Esophagus squamous epithelium (tissue), 5 donors: ENCODE measurements around the gene RNU6-9. TPM values are rescaled to one million over a fixed set of nuclear protein-coding genes. Genes with fewer than 3 reads are reported as not detected.

ENCODE experiments used
- DNase-seq: peaks from one replicate; lab custom pipeline; 2025; lab: John Stamatoyannopoulos, UW
- H3K27ac ChIP-seq, 4 donors: fragments of 200-600 bp; sonication (generic); one replicate each; pipeline ENCODE4 v1.5.1; 2016 to 2019; ENCODE audit warnings: mild to moderate bottlenecking in 1 of 4
- H3K27me3 ChIP-seq, 4 donors: fragments of 200-600 bp; sonication (generic); 1 replicate in 3 of 4; 2 replicates in 1 of 4; pipeline versions ENCODE4 v1.5.1 to v1.6.0; 2017 to 2021; ENCODE audit warnings: antibody characterized with exemption in 1 of 4
- H3K36me3 ChIP-seq, 3 donors: fragments of 200-600 bp; sonication (generic); one replicate each; pipeline ENCODE4 v1.5.1; 2016 to 2019
- H3K4me1 ChIP-seq, 3 donors: fragments of 200-600 bp; sonication (generic); one replicate each; pipeline ENCODE4 v1.5.1; 2017 to 2019
- H3K4me3 ChIP-seq, 4 donors: fragments of 200-600 bp; sonication (generic); 1 replicate in 3 of 4; 2 replicates in 1 of 4; pipeline ENCODE4 v1.5.1; 2016 to 2019; ENCODE audit warnings: mild to moderate bottlenecking in 2 of 4, moderate library complexity in 1 of 4
- H3K9me3 ChIP-seq, 3 donors: fragments of 200-600 bp; sonication (generic); one replicate each; pipeline ENCODE4 v1.5.1; 2016 to 2019
- POLR2A ChIP-seq, 4 donors: fragments of 450-650 bp; IDR thresholded peaks; one replicate each; pipeline ENCODE4 v1.6.1; 2017; ENCODE audit warnings: antibody characterized with exemption in 4 of 4, mild to moderate bottlenecking in 4 of 4, moderate library complexity in 3 of 4
- WGBS, 2 donors: methylation state at CpG; one replicate each; pipeline ENCODE4 v1.1.5; 2018; 5-methylcytosine and 5-hydroxymethylcytosine counted together
- intact Hi-C: fragments of 100-400 bp; cut with DNase I; formaldehyde crosslinking; loops from one replicate; pipeline ENCODE4 v1.15.0; 2022
- small RNA-seq, 4 donors: library from RNA; depleted of rRNA; stranded (forward); fragments of <200 nt; gene quantifications; one replicate each; pipeline ENCODE3, GENCODE V24; 2016
- total RNA-seq, 4 donors: library from RNA; depleted of rRNA; stranded (reverse); fragments of >200 nt; gene quantifications; one replicate each; pipeline ENCODE4 v1.1.0, GENCODE V29; 2016
- TF ChIP-seq, protein P1 (sequence below), 6 experiments: fragments of 450-650 bp in 4 of 6; fragments of 200-600 bp in 2 of 6; sonication (generic) in 2 of 6; IDR thresholded peaks; one replicate each; pipeline ENCODE4 v1.5.1; 2016 to 2019; ENCODE audit warnings: antibody characterized with exemption in 6 of 6, mild to moderate bottlenecking in 4 of 6, moderate library complexity in 4 of 6
- donor health status: DM: yes; HTN: yes; CAD: no.

The RNU6-9 gene
- total RNA-seq, 4 donors from 2014 or later, result not detected

GRCh38 chr19:939922-940321, 46.6 kb downstream of the RNU6-9 start:
- intact Hi-C loops, result no loop called here
- H3K4me3 ChIP-seq, result no peak overlapping the region
- 95 to 100% methylated on average over 2 to 3 of the region's 7 CpGs for WGBS, 2 donors
- peak overlapping the region in 2 of 4 donors; percentile 77 to 88 for H3K27ac ChIP-seq
- H3K4me1 ChIP-seq, result peaks cover 16 to 57% (median 21%) of the 10 kb centered on the region in 3 donors
- no peaks in the 10 kb centered on the region for H3K27me3 ChIP-seq
- H3K9me3 ChIP-seq, result no peaks in the 10 kb centered on the region
- peaks cover 0 to 15% (median 0%) of the 10 kb centered on the region in 3 donors for H3K36me3 ChIP-seq
- no peak for DNase-seq
- TF ChIP-seq, protein P1, sequence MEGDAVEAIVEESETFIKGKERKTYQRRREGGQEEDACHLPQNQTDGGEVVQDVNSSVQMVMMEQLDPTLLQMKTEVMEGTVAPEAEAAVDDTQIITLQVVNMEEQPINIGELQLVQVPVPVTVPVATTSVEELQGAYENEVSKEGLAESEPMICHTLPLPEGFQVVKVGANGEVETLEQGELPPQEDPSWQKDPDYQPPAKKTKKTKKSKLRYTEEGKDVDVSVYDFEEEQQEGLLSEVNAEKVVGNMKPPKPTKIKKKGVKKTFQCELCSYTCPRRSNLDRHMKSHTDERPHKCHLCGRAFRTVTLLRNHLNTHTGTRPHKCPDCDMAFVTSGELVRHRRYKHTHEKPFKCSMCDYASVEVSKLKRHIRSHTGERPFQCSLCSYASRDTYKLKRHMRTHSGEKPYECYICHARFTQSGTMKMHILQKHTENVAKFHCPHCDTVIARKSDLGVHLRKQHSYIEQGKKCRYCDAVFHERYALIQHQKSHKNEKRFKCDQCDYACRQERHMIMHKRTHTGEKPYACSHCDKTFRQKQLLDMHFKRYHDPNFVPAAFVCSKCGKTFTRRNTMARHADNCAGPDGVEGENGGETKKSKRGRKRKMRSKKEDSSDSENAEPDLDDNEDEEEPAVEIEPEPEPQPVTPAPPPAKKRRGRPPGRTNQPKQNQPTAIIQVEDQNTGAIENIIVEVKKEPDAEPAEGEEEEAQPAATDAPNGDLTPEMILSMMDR (IDR thresholded peaks at IDR 0.05), result no peak
- TF ChIP-seq POLR2A (IDR thresholded peaks at IDR 0.05), result no peak

- peaks cover 11 to 51% (median 15%) of the 10 kb centered on the region in 3 donors for H3K4me1 ChIP-seq
- WGBS, 2 donors, result 16 to 25% methylated on average over 2 to 16 of the region's 64 CpGs
- H3K4me3 ChIP-seq, result peak overlapping the region; percentile 24 to 63 (median 42)
- H3K9me3 ChIP-seq, result no peaks in the 10 kb centered on the region
- peak overlapping the region; percentile 77 to 90 (median 84) for H3K27ac ChIP-seq
- intact Hi-C loops, result no loop called here
- H3K27me3 ChIP-seq, result no peaks in the 10 kb centered on the region
- no peak for DNase-seq
- TF ChIP-seq, protein P1 (IDR thresholded peaks at IDR 0.05), result peak in 1 of 6 experiments; percentile 19
- TF ChIP-seq POLR2A (IDR thresholded peaks at IDR 0.05), result no peak
- H3K36me3 ChIP-seq, result peaks cover 0 to 15% (median 0%) of the 10 kb centered on the region in 3 donors
Measured at GRCh38 chr19:940591-941291, 47.5 kb downstream of the RNU6-9 start.

- no peaks in the 10 kb centered on the region for H3K27me3 ChIP-seq
- peak overlapping the region; percentile 77 to 90 (median 84) for H3K27ac ChIP-seq
- intact Hi-C loops, result no loop called here
- peak overlapping the region; percentile 24 to 63 (median 42) for H3K4me3 ChIP-seq
- DNase-seq, result no peak
- no peak for TF ChIP-seq POLR2A (IDR thresholded peaks at IDR 0.05)
- no peaks in the 10 kb centered on the region for H3K9me3 ChIP-seq
- 33 to 54% methylated on average over 16 to 19 of the region's 45 CpGs for WGBS, 2 donors
- H3K4me1 ChIP-seq, result peaks cover 11 to 51% (median 15%) of the 10 kb centered on the region in 3 donors
- peaks cover 0 to 15% (median 0%) of the 10 kb centered on the region in 3 donors for H3K36me3 ChIP-seq
Measured at GRCh38 chr19:941292-942132, 48.2 kb downstream of the RNU6-9 start.

GRCh38 chr19:942133-942645, 48.9 kb downstream of the RNU6-9 start:
- H3K36me3 ChIP-seq, result peaks cover 0 to 15% (median 0%) of the 10 kb centered on the region in 3 donors
- 100% methylated on average over 2 of the region's 32 CpGs; no CpG with 5 or more reads in 1 of the 2 donors for WGBS, 2 donors
- DNase-seq, result no peak
- intact Hi-C loops, result no loop called here
- TF ChIP-seq, protein P1 (IDR thresholded peaks at IDR 0.05), result no peak
- TF ChIP-seq POLR2A (IDR thresholded peaks at IDR 0.05), result no peak
- H3K27me3 ChIP-seq, result no peaks in the 10 kb centered on the region
- H3K4me1 ChIP-seq, result peaks cover 11 to 51% (median 15%) of the 10 kb centered on the region in 3 donors
- H3K4me3 ChIP-seq, result no peak overlapping the region
- no peak overlapping the region for H3K27ac ChIP-seq
- H3K9me3 ChIP-seq, result no peaks in the 10 kb centered on the region

Small RNA genes within 50 kb of the gene (small RNA-seq; reads per million reads assigned to genes)
- 0 to 0.15 (median 0.04) reads per million in 4 donors for gene RNU6-9

Other genes with a start within 250 kb of the RNU6-9 start
- 100 to 1,000 TPM in 2 of 4 donors, 10 to 100 TPM in 2; 82.1 to 118 (median 98.4) TPM for gene RNF126, start 230.3 kb upstream of the RNU6-9 start, total RNA-seq
- gene FSTL3, start 217.1 kb upstream of the RNU6-9 start, total RNA-seq, result 10 to 100 TPM in 3 of 4 donors, 1 to 10 TPM in 1; 4.4 to 43.3 (median 17.7) TPM
- gene PRSS57, start 198.0 kb upstream of the RNU6-9 start, total RNA-seq, result not detected
- 10 to 100 TPM in 1 of 4 donors, 1 to 10 TPM in 3; 2.6 to 19.3 (median 6.5) TPM for gene PALM, start 184.5 kb upstream of the RNU6-9 start, total RNA-seq
- gene MISP, start 142.4 kb upstream of the RNU6-9 start, total RNA-seq, result 1 to 10 TPM in 2 of 4 donors, under 1 TPM in 1, not detected in 1; 0.11 to 1.3 (median 1.0) TPM
- 100 to 1,000 TPM; 139 to 167 (median 156) TPM for gene PTBP1, start 96.0 kb upstream of the RNU6-9 start, total RNA-seq
- gene PLPPR3, start 71.5 kb upstream of the RNU6-9 start, total RNA-seq, result not detected
- not detected for gene AZU1, start 65.6 kb upstream of the RNU6-9 start, total RNA-seq
- gene PRTN3, start 52.5 kb upstream of the RNU6-9 start, total RNA-seq, result not detected
- gene ELANE, start 41.2 kb upstream of the RNU6-9 start, total RNA-seq, result under 1 TPM in 1 of 4 donors, not detected in 3; 0.95 TPM
- gene CFD, start 33.8 kb upstream of the RNU6-9 start, total RNA-seq, result 100 to 1,000 TPM in 2 of 4 donors, 10 to 100 TPM in 2; 52.2 to 883 (median 129) TPM
- 10 to 100 TPM; 23.7 to 64.9 (median 32.5) TPM for gene MED16, start 297 bp upstream of the RNU6-9 start, total RNA-seq
- 10 to 100 TPM; 42.9 to 83.7 (median 62.4) TPM for gene R3HDM4, start 19.7 kb downstream of the RNU6-9 start, total RNA-seq
- gene KISS1R, start 23.8 kb downstream of the RNU6-9 start, total RNA-seq, result under 1 TPM in 1 of 4 donors, not detected in 3; 0.45 TPM
- 1 to 10 TPM; 3.0 to 6.6 (median 4.7) TPM for gene ARID3A, start 32.6 kb downstream of the RNU6-9 start, total RNA-seq
- gene WDR18, start 90.9 kb downstream of the RNU6-9 start, total RNA-seq, result 10 to 100 TPM; 28.2 to 70.1 (median 53.0) TPM
- gene GRIN3B, start 106.9 kb downstream of the RNU6-9 start, total RNA-seq, result not detected
- 100 to 1,000 TPM; 101 to 182 (median 146) TPM for gene TMEM259, start 127.6 kb downstream of the RNU6-9 start, total RNA-seq
- not detected for gene RNU6-2, start 128.0 kb downstream of the RNU6-9 start, total RNA-seq
- gene CNN2, start 133.1 kb downstream of the RNU6-9 start, total RNA-seq, result 100 to 1,000 TPM in 2 of 4 donors, 10 to 100 TPM in 2; 79.0 to 125 (median 105) TPM
- gene ABCA7, start 146.6 kb downstream of the RNU6-9 start, total RNA-seq, result 10 to 100 TPM; 12.6 to 24.4 (median 18.7) TPM
- gene ARHGAP45, start 173.7 kb downstream of the RNU6-9 start, total RNA-seq, result 10 to 100 TPM in 3 of 4 donors, 1 to 10 TPM in 1; 8.2 to 39.3 (median 12.5) TPM
- 100 to 1,000 TPM; 113 to 198 (median 166) TPM for gene POLR2E, start 201.9 kb downstream of the RNU6-9 start, total RNA-seq
- 100 to 1,000 TPM; 108 to 405 (median 244) TPM for gene GPX4, start 210.5 kb downstream of the RNU6-9 start, total RNA-seq